ENCODE data around the gene PSG2.
"Not testable (repeated sequence)": the region's sequence is repeated elsewhere in the genome, so short reads cannot be mapped to it uniquely, and the experiment has no call there.

PSG2 gene

GRCh38 chr19:43107401-43107800 is 24.9 kb upstream of the PSG2 start:
- H3K36me3 ChIP-seq (ENCODE audit: insufficient read depth, low read length); H3K27me3 ChIP-seq (ENCODE audit: insufficient read depth, low read length); H3K4me1 ChIP-seq (ENCODE audit: insufficient read depth, low read length); H3K9ac ChIP-seq (ENCODE audit: low read depth, low read length); H3K4me3 ChIP-seq (ENCODE audit: low read length); H3K27ac ChIP-seq (ENCODE audit: low read depth, low read length): not testable (repeated sequence)
- H3K9me3 ChIP-seq (ENCODE audit: insufficient read depth, low read depth, low read length), result peaks cover 20% of the 10 kb centered on the region
- WGBS, result 86% methylated on average over 1 of the region's 1 CpG

- no peaks in the 10 kb centered on the region for H3K36me3 ChIP-seq (ENCODE audit: insufficient read depth, low read length)
- peaks cover 29% of the 10 kb centered on the region for H3K9me3 ChIP-seq (ENCODE audit: insufficient read depth, low read depth, low read length)
- H3K4me3 ChIP-seq (ENCODE audit: low read length), result no peak overlapping the region
- no CpG with 5 or more reads among the region's 1 CpG for WGBS
- no peak overlapping the region for H3K9ac ChIP-seq (ENCODE audit: low read depth, low read length)
- no peak overlapping the region; the same call in 1 of the 2 replicates for H3K27ac ChIP-seq (ENCODE audit: low read depth, low read length)
- H3K4me1 ChIP-seq (ENCODE audit: insufficient read depth, low read length), result no peaks in the 10 kb centered on the region
- no peaks in the 10 kb centered on the region for H3K27me3 ChIP-seq (ENCODE audit: insufficient read depth, low read length)
These were observed 23.0 kb upstream of the PSG2 start for GRCh38 chr19:43105496-43105895.

- not testable (repeated sequence) for H3K4me1 ChIP-seq (ENCODE audit: insufficient read depth, low read length); H3K4me3 ChIP-seq (ENCODE audit: low read length); H3K27me3 ChIP-seq (ENCODE audit: insufficient read depth, low read length); H3K9ac ChIP-seq (ENCODE audit: low read depth, low read length); H3K36me3 ChIP-seq (ENCODE audit: insufficient read depth, low read length); H3K27ac ChIP-seq (ENCODE audit: low read depth, low read length)
- H3K9me3 ChIP-seq (ENCODE audit: insufficient read depth, low read depth, low read length), result peaks cover 29% of the 10 kb centered on the region
- 94% methylated on average over 1 of the region's 2 CpGs for WGBS
These were observed 21.8 kb upstream of the PSG2 start for GRCh38 chr19:43104215-43104850.

GRCh38 chr19:43101950-43102349 is 19.4 kb upstream of the PSG2 start:
- H3K36me3 ChIP-seq (ENCODE audit: insufficient read depth, low read length), result no peaks in the 10 kb centered on the region
- H3K4me3 ChIP-seq (ENCODE audit: low read length), result no peak overlapping the region
- no peaks in the 10 kb centered on the region for H3K27me3 ChIP-seq (ENCODE audit: insufficient read depth, low read length)
- H3K9me3 ChIP-seq (ENCODE audit: insufficient read depth, low read depth, low read length), result peaks cover 29% of the 10 kb centered on the region
- H3K9ac ChIP-seq (ENCODE audit: low read depth, low read length), result no peak overlapping the region
- H3K4me1 ChIP-seq (ENCODE audit: insufficient read depth, low read length), result no peaks in the 10 kb centered on the region
- 74% methylated on average over 2 of the region's 2 CpGs for WGBS
- H3K27ac ChIP-seq (ENCODE audit: low read depth, low read length), result no peak overlapping the region

- not testable (repeated sequence) for H3K4me3 ChIP-seq (ENCODE audit: low read length); H3K9ac ChIP-seq (ENCODE audit: low read depth, low read length); H3K27me3 ChIP-seq (ENCODE audit: insufficient read depth, low read length); H3K36me3 ChIP-seq (ENCODE audit: insufficient read depth, low read length); H3K4me1 ChIP-seq (ENCODE audit: insufficient read depth, low read length); H3K27ac ChIP-seq (ENCODE audit: low read depth, low read length)
- H3K9me3 ChIP-seq (ENCODE audit: insufficient read depth, low read depth, low read length), result peaks cover 20% of the 10 kb centered on the region
These were observed 15.9 kb upstream of the PSG2 start for GRCh38 chr19:43098416-43098815.

- H3K4me1 ChIP-seq (ENCODE audit: insufficient read depth, low read length); H3K27ac ChIP-seq (ENCODE audit: low read depth, low read length); H3K9ac ChIP-seq (ENCODE audit: low read depth, low read length); H3K9me3 ChIP-seq (ENCODE audit: insufficient read depth, low read depth, low read length); H3K36me3 ChIP-seq (ENCODE audit: insufficient read depth, low read length); H3K27me3 ChIP-seq (ENCODE audit: insufficient read depth, low read length); H3K4me3 ChIP-seq (ENCODE audit: low read length): not testable (repeated sequence)
- WGBS, result 57% methylated on average over 13 of the region's 13 CpGs
These were observed 5.3 kb upstream of the PSG2 start for GRCh38 chr19:43087702-43088340.

- not testable (repeated sequence) for H3K27ac ChIP-seq (ENCODE audit: low read depth, low read length); H3K9ac ChIP-seq (ENCODE audit: low read depth, low read length); H3K27me3 ChIP-seq (ENCODE audit: insufficient read depth, low read length); H3K36me3 ChIP-seq (ENCODE audit: insufficient read depth, low read length); H3K4me3 ChIP-seq (ENCODE audit: low read length); H3K4me1 ChIP-seq (ENCODE audit: insufficient read depth, low read length); H3K9me3 ChIP-seq (ENCODE audit: insufficient read depth, low read depth, low read length)
- WGBS, result 89% methylated on average over 2 of the region's 2 CpGs
These were observed 3.5 kb upstream of the PSG2 start for GRCh38 chr19:43085796-43086530.

- 61% methylated on average over 11 of the region's 12 CpGs for WGBS
- H3K27ac ChIP-seq (ENCODE audit: low read depth, low read length); H3K4me1 ChIP-seq (ENCODE audit: insufficient read depth, low read length); H3K4me3 ChIP-seq (ENCODE audit: low read length); H3K36me3 ChIP-seq (ENCODE audit: insufficient read depth, low read length); H3K9ac ChIP-seq (ENCODE audit: low read depth, low read length); H3K9me3 ChIP-seq (ENCODE audit: insufficient read depth, low read depth, low read length); H3K27me3 ChIP-seq (ENCODE audit: insufficient read depth, low read length): not testable (repeated sequence)
These were observed 1.8 kb upstream of the PSG2 start for GRCh38 chr19:43084196-43084832.

- 96% methylated on average over 9 of the region's 9 CpGs for WGBS
- not testable (repeated sequence) for H3K27me3 ChIP-seq (ENCODE audit: insufficient read depth, low read length); H3K36me3 ChIP-seq (ENCODE audit: insufficient read depth, low read length); H3K27ac ChIP-seq (ENCODE audit: low read depth, low read length); H3K9me3 ChIP-seq (ENCODE audit: insufficient read depth, low read depth, low read length); H3K4me1 ChIP-seq (ENCODE audit: insufficient read depth, low read length); H3K9ac ChIP-seq (ENCODE audit: low read depth, low read length); H3K4me3 ChIP-seq (ENCODE audit: low read length)
These were observed 1.2 kb upstream of the PSG2 start for GRCh38 chr19:43083721-43084120.

- Histone ChIP-seq H3K9me3 (ENCODE audit: insufficient read depth, low read depth, low read length) (0 out of 2 replicates have a peak, but pooled peaks cover 3% of the 10 kb centered on the region), H3K27ac (ENCODE audit: low read depth, low read length) (no peak overlapping the region), H3K4me3 (ENCODE audit: low read length) (no peak overlapping the region), H3K9ac (ENCODE audit: low read depth, low read length) (no peak overlapping the region), H3K27me3 (ENCODE audit: insufficient read depth, low read length) (no peaks in the 10 kb centered on the region), H3K36me3 (ENCODE audit: insufficient read depth, low read length) (no peaks in the 10 kb centered on the region), H3K4me1 (ENCODE audit: insufficient read depth, low read length) (no peaks in the 10 kb centered on the region)
- WGBS, result 85% methylated on average over 3 of the region's 4 CpGs
These were observed 4.2 kb downstream of the PSG2 start for GRCh38 chr19:43078311-43078710.

- 82% methylated on average over 3 of the region's 4 CpGs for WGBS
- H3K27me3 ChIP-seq (ENCODE audit: insufficient read depth, low read length); H3K36me3 ChIP-seq (ENCODE audit: insufficient read depth, low read length); H3K4me1 ChIP-seq (ENCODE audit: insufficient read depth, low read length); H3K9ac ChIP-seq (ENCODE audit: low read depth, low read length); H3K27ac ChIP-seq (ENCODE audit: low read depth, low read length); H3K9me3 ChIP-seq (ENCODE audit: insufficient read depth, low read depth, low read length); H3K4me3 ChIP-seq (ENCODE audit: low read length): not testable (repeated sequence)
These were observed 4.6 kb downstream of the PSG2 start for GRCh38 chr19:43077881-43078280.
